Placental epithelial cell (primary cell): ENCODE results near the gene RBM15. TPM values are rescaled to one million over a fixed set of nuclear protein-coding genes. Genes with fewer than 3 reads are reported as not detected.

Experiments used
- total RNA-seq: library from RNA; depleted of rRNA; stranded (reverse); fragments of >200 nt; gene quantifications from 2 replicates; pipeline ENCODE4 v1.2.3, GENCODE V29; 2012

RBM15 gene, protein sequence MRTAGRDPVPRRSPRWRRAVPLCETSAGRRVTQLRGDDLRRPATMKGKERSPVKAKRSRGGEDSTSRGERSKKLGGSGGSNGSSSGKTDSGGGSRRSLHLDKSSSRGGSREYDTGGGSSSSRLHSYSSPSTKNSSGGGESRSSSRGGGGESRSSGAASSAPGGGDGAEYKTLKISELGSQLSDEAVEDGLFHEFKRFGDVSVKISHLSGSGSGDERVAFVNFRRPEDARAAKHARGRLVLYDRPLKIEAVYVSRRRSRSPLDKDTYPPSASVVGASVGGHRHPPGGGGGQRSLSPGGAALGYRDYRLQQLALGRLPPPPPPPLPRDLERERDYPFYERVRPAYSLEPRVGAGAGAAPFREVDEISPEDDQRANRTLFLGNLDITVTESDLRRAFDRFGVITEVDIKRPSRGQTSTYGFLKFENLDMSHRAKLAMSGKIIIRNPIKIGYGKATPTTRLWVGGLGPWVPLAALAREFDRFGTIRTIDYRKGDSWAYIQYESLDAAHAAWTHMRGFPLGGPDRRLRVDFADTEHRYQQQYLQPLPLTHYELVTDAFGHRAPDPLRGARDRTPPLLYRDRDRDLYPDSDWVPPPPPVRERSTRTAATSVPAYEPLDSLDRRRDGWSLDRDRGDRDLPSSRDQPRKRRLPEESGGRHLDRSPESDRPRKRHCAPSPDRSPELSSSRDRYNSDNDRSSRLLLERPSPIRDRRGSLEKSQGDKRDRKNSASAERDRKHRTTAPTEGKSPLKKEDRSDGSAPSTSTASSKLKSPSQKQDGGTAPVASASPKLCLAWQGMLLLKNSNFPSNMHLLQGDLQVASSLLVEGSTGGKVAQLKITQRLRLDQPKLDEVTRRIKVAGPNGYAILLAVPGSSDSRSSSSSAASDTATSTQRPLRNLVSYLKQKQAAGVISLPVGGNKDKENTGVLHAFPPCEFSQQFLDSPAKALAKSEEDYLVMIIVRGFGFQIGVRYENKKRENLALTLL
- total RNA-seq = 42.0 and 42.3 TPM in 2 replicates

DNA sequence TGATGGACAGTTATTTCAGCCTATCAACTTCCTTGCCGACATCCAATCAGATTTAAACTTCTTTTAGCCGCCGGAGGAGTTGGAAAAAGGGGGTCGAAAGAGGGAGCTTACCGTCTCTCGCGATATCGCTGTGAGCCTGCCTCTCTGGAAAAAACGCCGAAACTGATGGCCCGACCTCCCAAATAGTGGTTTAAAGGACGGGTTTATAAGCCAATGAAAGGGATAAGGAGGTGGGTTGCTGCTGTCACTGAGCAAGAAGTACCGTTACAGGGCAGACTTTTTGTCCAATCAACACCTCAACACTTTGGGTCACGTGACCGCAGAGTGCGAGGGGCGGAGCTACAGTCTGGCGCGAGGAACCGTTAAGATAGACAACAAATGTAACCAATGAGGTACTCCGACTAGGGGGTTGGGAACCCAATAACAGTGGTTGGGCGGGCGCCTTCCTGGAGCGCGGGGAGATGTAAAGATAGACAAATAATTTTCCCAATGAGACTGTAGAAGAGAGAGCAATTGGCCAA lies at the start of gene RBM15:
TSS of gene RBM15 (plus strand) at position 492 of the 521 bp plus-strand sequence. CDS start at position 521, 29 bp downstream.

DNA sequence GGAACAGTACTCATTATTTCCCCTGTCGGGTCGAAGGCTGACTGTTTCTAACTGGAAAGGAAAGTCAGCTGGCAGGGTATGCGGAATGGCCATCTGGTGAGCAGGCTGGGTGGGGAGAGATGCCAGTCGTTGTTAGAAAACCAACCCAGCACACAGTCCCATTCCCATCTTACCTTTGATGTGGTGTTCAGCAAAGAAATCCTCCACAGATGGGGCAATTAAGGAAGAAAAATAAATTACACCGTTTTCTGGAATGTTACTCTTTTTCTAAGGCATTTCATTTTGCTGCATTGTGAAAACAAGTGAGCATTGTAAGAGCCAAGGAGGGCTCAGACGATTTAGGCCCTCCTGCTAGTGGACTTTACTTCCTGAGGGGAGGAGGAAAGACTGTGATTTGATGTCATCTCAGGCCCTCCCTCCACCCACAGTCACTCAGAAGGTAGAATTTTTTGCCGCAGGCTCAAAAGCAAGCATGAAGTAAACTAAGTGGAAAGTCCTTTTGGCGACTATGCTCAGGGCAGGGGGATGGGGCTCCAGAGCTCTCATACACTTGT lies 51.6 kb downstream of the RBM15 start, which contains the start of gene SLC16A4:
TSS of gene SLC16A4 (minus strand) at position 335 of the 554 bp plus-strand sequence. CDS start 1,703 bp downstream, outside the sequence.

Other genes with a start within 250 kb of the RBM15 start
- not detected in 2 replicates for gene UBL4B, start 226.9 kb upstream of the RBM15 start, total RNA-seq
- gene SLC6A17, start 188.9 kb upstream of the RBM15 start, total RNA-seq = under 0.01 TPM in 1 of 2 replicates, not detected in the other
- gene KCNC4, start 129.1 kb upstream of the RBM15 start, total RNA-seq = 0.39 and 1.1 TPM in 2 replicates
- gene SLC16A4, start 51.6 kb downstream of the RBM15 start, total RNA-seq = 60.8 and 113 TPM in 2 replicates
- 53.4 and 74.1 TPM in 2 replicates for gene LAMTOR5, start 68.3 kb downstream of the RBM15 start, total RNA-seq
- gene PROK1, start 111.8 kb downstream of the RBM15 start, total RNA-seq = 0.11 TPM in 1 of 2 replicates, not detected in the other
- gene KCNA10, start 179.8 kb downstream of the RBM15 start, total RNA-seq = not detected in 2 replicates